GM12878 (cell line): ENCODE results near the gene RARRES2. TPM values are rescaled to one million over a fixed set of nuclear protein-coding genes. Genes with fewer than 3 reads are reported as not detected.

Source experiments
- ATAC-seq: fragments of 200-7000 bp; cut with Tn5 transposase; 3 replicates; pipeline ENCODE4 v1.9.1; 2020; ENCODE audit warnings: mild to moderate bottlenecking, moderate library complexity
- BruUV-seq: library from RNA; stranded (reverse); fragments of 400-500 nt; replicated peaks from 2 replicates; lab custom pipeline; 2021; lab: Mats Ljungman, UMichigan
- CTCF ChIA-PET: fragments of 300-600 bp; sonication (Branson Sonifier 250); formaldehyde crosslinking; extraction: SDS; loops from one replicate; lab custom pipeline; 2021; ENCODE audit warnings: inconsistent platforms; lab: Yijun Ruan, JAX
- POLR2A ChIA-PET: fragments of 350-600 bp; formaldehyde crosslinking; extraction: SDS; loops from one replicate; lab custom pipeline; 2021; ENCODE audit warnings: inconsistent platforms; lab: Charles Lee
- RAD21 ChIA-PET: fragments of 300-600 bp; sonication (Branson Sonifier 250); formaldehyde crosslinking; loops from one replicate; lab custom pipeline; 2023; ENCODE audit warnings: antibody characterized with exemption; ENCODE audit not compliant: unreplicated experiment; lab: Charles Lee
- SMC1A ChIA-PET: fragments of 300-600 bp; sonication (Branson Sonifier 250); formaldehyde crosslinking; loops from one replicate; lab custom pipeline; 2023; ENCODE audit not compliant: unreplicated experiment, uncharacterized antibody; lab: Charles Lee
- DNase-seq: peaks from one replicate; pipeline ENCODE4 v3.0.0-alpha.2; 2011; ENCODE audit warnings: low read depth, low spot score
- FAIRE-seq: peaks from 3 replicates; lab custom pipeline; 2011; peaks lifted over from hg19 to GRCh38; lab: Jason Lieb, UNC
- H2AFZ ChIP-seq: 2 replicates; pipeline ENCODE4 v1.6.0; 2011; ENCODE audit warnings: low read depth, low read length, control low read depth; ENCODE audit not compliant: control insufficient read depth
- H3K27ac ChIP-seq: 2 replicates; pipeline ENCODE4 v1.5.1; 2011; ENCODE audit warnings: control low read depth; ENCODE audit not compliant: control insufficient read depth, insufficient read depth
- H3K27me3 ChIP-seq, 2 experiments: replicated peaks in 1 of 2; 2 replicates each; pipeline versions ENCODE4 v1.6.0 to v1.6.1; 2011; ENCODE audit warnings: low read length in 1 of 2; ENCODE audit not compliant: control insufficient read depth in 2 of 2, insufficient read depth in 2 of 2
- H3K36me3 ChIP-seq, 2 experiments: 2 replicates each; pipeline ENCODE4 v1.5.1; 2011; ENCODE audit warnings: low read length in 1 of 2; ENCODE audit not compliant: control insufficient read depth in 2 of 2, insufficient read depth in 2 of 2
- H3K4me1 ChIP-seq: 2 replicates; pipeline ENCODE4 v1.6.1; 2011; ENCODE audit warnings: mild to moderate bottlenecking, low read length, moderate library complexity, mixed read lengths; ENCODE audit not compliant: control insufficient read depth, insufficient read depth
- H3K4me2 ChIP-seq: 2 replicates; pipeline ENCODE4 v1.6.0; 2011; ENCODE audit warnings: control low read depth; ENCODE audit not compliant: control insufficient read depth, insufficient read depth
- H3K4me3 ChIP-seq: fragments of 200-600 bp; sonication (generic); 2 replicates; pipeline ENCODE4 v1.5.1; 2016
- H3K79me2 ChIP-seq: 2 replicates; pipeline ENCODE4 v1.6.0; 2011; ENCODE audit warnings: low read length; ENCODE audit not compliant: control insufficient read depth, insufficient read depth
- H3K9ac ChIP-seq: 2 replicates; pipeline ENCODE4 v1.8.0; 2011; ENCODE audit warnings: low read length, control low read depth, mixed read lengths; ENCODE audit not compliant: control insufficient read depth, insufficient read depth
- H3K9me3 ChIP-seq: replicated peaks from 3 replicates; pipeline ENCODE4 v1.5.1; 2011; ENCODE audit warnings: mild to moderate bottlenecking, low read length; ENCODE audit not compliant: control insufficient read depth, insufficient read depth
- H4K20me1 ChIP-seq: 2 replicates; pipeline ENCODE4 v1.6.0; 2011; ENCODE audit not compliant: control insufficient read depth, insufficient read depth
- CBX3 ChIP-seq: fragments of 200-600 bp; sonication (generic); IDR thresholded peaks from 2 replicates; pipeline ENCODE4 v1.6.1; 2016; ENCODE audit warnings: low read depth, borderline replicate concordance
- HDAC2 ChIP-seq: fragments of 200-600 bp; sonication (generic); IDR thresholded peaks from 2 replicates; pipeline ENCODE4 v1.6.1; 2017
- HDGF ChIP-seq: fragments of 450-650 bp; IDR thresholded peaks from 2 replicates; pipeline ENCODE4 v1.6.1; 2016; ENCODE audit warnings: antibody characterized with exemption
- NBN ChIP-seq: fragments of 450-650 bp; IDR thresholded peaks from 2 replicates; pipeline ENCODE4 v1.6.1; 2016
- RUNX3 ChIP-seq: IDR thresholded peaks from 2 replicates; pipeline ENCODE4 v1.6.1; 2012; ENCODE audit warnings: low read length, inconsistent platforms
- ZBED1 ChIP-seq: IDR thresholded peaks from 2 replicates; pipeline ENCODE4 v1.6.1; 2016; ENCODE audit warnings: borderline replicate concordance
- WGBS: methylation state at CpG from one replicate; pipeline ENCODE4 v1.1.6; 2016; ENCODE audit warnings: low lambda C conversion rate; ENCODE audit not compliant: insufficient replicate concordance, insufficient coverage; ENCODE audit errors: missing lambda C conversion rate; 5-methylcytosine and 5-hydroxymethylcytosine counted together
- in situ Hi-C: fragments of 300-500 bp; cut with MboI; formaldehyde crosslinking; loops from 9 replicates; pipeline ENCODE4 v1.14.3; 2018; ENCODE audit warnings: mixed read lengths
- intact Hi-C: fragments of 100-400 bp; cut with micrococcal nuclease; formaldehyde crosslinking; loops from one replicate; pipeline ENCODE4 v1.14.2; 2022; ENCODE audit not compliant: unreplicated experiment
- polyA plus RNA-seq, 11 experiments: library from polyadenylated mRNA; depleted of rRNA in 4 of 11; unstranded in 6 of 11; stranded (reverse) in 5 of 11; fragments of >200 nt; fragmentation: Nextera tagmentation in 4 of 11; fragmentation: Illumina TruSeq in 1 of 11; extraction: Ambion mirVana in 4 of 11; extraction: Trizol in 1 of 11; gene quantifications; 1 replicate in 1 of 11; 2 replicates in 10 of 11; pipeline versions ENCODE4 v1.2.1 to v1.2.3, GENCODE V29; 2011 to 2016; ENCODE audit warnings: inconsistent platforms in 2 of 11, missing spikeins in 2 of 11, low read depth in 1 of 11
- total RNA-seq, 4 experiments: library from RNA; depleted of rRNA in 3 of 4; stranded (reverse); fragments of >200 nt in 3 of 4; fragmentation: Illumina TruSeq in 1 of 4; extraction: Trizol in 1 of 4; gene quantifications; 2 replicates each; pipeline versions ENCODE4 v1.2.1 to v1.2.3, GENCODE V29; 2013 to 2021

The RARRES2 gene
- total and polyA plus RNA-seq, 10 of the 15 experiments (the other 5 are each of a cell fraction or from before 2014, with no cell fraction given): 0.13 to 2.2 (median 0.40) TPM; not detected in 3

DNA sequence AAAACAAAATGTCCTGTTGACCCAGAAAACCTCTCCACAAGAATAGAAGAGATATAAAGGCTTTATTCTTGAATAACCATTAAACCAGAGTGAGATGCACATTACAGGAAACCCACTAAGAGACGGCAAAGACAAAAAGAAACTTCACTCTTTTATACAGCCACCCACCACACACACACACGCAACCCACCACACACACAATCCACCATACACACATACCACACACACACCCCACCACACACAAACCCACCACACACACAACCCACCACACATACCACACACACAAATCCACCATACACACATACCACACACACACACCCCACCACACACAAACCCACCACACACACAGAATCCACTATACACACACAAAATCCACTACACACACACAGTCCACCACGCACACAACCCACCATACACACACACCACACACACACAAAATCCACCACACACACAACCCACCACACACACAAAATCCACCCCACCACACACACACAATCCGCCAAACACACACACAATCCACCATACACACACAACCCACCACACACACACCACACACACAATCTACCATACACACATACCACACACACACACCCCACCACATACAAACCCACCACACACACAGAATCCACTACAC is 17.7 kb upstream of the RARRES2 start:
- 74% methylated on average over 3 of the region's 4 CpGs for WGBS
- ATAC-seq: no peak
- peak; percentile 57 for FAIRE-seq

GRCh38 chr7:150358433-150358832 is 17.0 kb upstream of the RARRES2 start:
- BruUV-seq: no TSS peak
- no peaks in the 10 kb centered on the region for H3K36me3 ChIP-seq
- no peaks in the 10 kb centered on the region for H3K79me2 ChIP-seq
- no peaks in the 10 kb centered on the region for H4K20me1 ChIP-seq
- 81% methylated on average over 4 of the region's 4 CpGs for WGBS
- no peak overlapping the region for H3K4me2 ChIP-seq
- TF ChIP-seq RUNX3: peak; percentile 19; the same call in 1 of the 2 replicates
- TF ChIP-seq ZBED1: no peak
- no peak overlapping the region for H3K27ac ChIP-seq
- SMC1A ChIA-PET: interaction anchor here (0.6 to 6.5 kb wide), 10 partner anchors 7 to 757 kb away, joined by 3 to 48 read pairs (median 7); a partner anchor contains a TSS
- H3K9me3 ChIP-seq: no peaks in the 10 kb centered on the region
- peak; percentile 35 for FAIRE-seq
- DNase-seq: no peak
- H3K27me3 ChIP-seq: no peaks in the 10 kb centered on the region
- no peak overlapping the region for H3K9ac ChIP-seq
- POLR2A ChIA-PET: interaction anchor here (1.0 to 1.4 kb wide), 3 partner anchors 11 to 48 kb away, joined by 3 to 6 read pairs (median 5); no protein-coding TSS in a partner anchor
- in situ Hi-C loops: no loop called here
- intact Hi-C loops: loop anchor here (5.0 kb wide), 1 partner anchor 36 kb away; the partner anchor contains the start of genes ACTR3C and LRRC61
- RAD21 ChIA-PET: interaction anchor here (1.0 to 4.7 kb wide), 3 partner anchors 11 to 60 kb away, joined by 6 to 26 read pairs (median 16); a partner anchor contains a TSS
- ATAC-seq: peak; percentile 14
- H3K4me3 ChIP-seq: no peak overlapping the region
- H3K4me1 ChIP-seq: peaks cover 21% of the 10 kb centered on the region
- CTCF ChIA-PET: interaction anchor here (1.0 to 4.9 kb wide), 9 partner anchors 9 to 63 kb away, joined by 3 to 72 read pairs (median 7); a partner anchor contains a TSS
- H2AFZ ChIP-seq: no peak overlapping the region

More for the DNA sequence above, 17.7 kb upstream of the RARRES2 start:
- H3K36me3 ChIP-seq: no peaks in the 10 kb centered on the region
- TF ChIP-seq CBX3 (no peak), RUNX3 (peak; percentile 8; the same call in 1 of the 2 replicates), HDGF (0 out of 2 replicates have a peak, but pooled peaks have one; percentile 37), HDAC2 (no peak), NBN (0 out of 2 replicates have a peak, but pooled peaks have one; percentile 11)
- no peak overlapping the region for H3K4me3 ChIP-seq
- no peaks in the 10 kb centered on the region for H3K27me3 ChIP-seq
- BruUV-seq: no TSS peak
- H3K9me3 ChIP-seq: no peaks in the 10 kb centered on the region
- ChIA-PET SMC1A (interaction anchor here (0.7 to 6.5 kb wide), 5 partner anchors 11 to 397 kb away, joined by 4 to 48 read pairs (median 12); a partner anchor contains a TSS), RAD21 (interaction anchor here (1.0 to 4.7 kb wide), 3 partner anchors 11 to 60 kb away, joined by 6 to 26 read pairs (median 16); a partner anchor contains a TSS), POLR2A (interaction anchor here (1.4 kb wide), 1 partner anchor 10 kb away, joined by 6 read pairs; no protein-coding TSS in a partner anchor), CTCF (interaction anchor here (0.6 to 4.9 kb wide), 6 partner anchors 9 to 62 kb away, joined by 3 to 72 read pairs (median 6); partner anchors contain the start of genes ACTR3C and LRRC61)
- no peak for DNase-seq
- in situ Hi-C loops (no loop called here), intact Hi-C loops (loop anchor here (5.0 kb wide), 1 partner anchor 37 kb away; the partner anchor contains the start of genes ACTR3C and LRRC61)
- peaks cover 27% of the 10 kb centered on the region for H3K4me1 ChIP-seq
- H3K4me2 ChIP-seq: no peak overlapping the region
- H2AFZ ChIP-seq: no peak overlapping the region
- H4K20me1 ChIP-seq: no peaks in the 10 kb centered on the region
- H3K9ac ChIP-seq: no peak overlapping the region
- no peaks in the 10 kb centered on the region for H3K79me2 ChIP-seq
- no peak overlapping the region for H3K27ac ChIP-seq
